ENCODE results near the gene ACER1.

DNA sequence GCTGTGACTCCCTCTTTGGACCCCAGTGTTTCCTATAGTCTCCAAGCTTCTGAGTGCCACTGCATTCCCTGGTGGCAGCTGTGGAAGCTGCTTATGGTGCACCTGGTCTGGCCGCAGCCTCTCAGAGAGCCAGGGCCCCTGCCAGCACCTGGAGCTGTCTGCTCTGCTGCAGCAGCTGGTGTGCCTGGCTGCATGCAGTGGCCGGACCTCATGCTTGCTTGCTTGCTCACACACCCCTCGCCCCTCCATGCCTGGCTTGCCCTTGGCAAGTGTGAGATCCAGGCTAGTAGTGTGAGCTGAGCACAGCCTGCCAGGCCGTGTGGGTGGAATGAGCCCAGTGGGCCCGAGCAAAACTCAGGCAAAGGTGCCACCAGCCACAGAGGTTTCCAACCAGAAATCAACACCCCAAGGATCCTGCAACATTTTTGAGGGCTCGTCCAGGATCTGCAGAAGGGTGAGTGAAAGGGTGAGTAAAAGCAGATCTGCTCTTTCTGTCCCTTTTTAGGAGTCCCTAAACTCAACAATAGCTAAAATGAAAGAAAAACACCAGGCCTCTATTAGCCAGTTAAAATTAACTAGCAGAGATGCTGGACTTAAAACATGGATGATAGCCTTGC, 46.0 kb downstream of the ACER1 start:
- TF ChIP-seq, protein P1, sequence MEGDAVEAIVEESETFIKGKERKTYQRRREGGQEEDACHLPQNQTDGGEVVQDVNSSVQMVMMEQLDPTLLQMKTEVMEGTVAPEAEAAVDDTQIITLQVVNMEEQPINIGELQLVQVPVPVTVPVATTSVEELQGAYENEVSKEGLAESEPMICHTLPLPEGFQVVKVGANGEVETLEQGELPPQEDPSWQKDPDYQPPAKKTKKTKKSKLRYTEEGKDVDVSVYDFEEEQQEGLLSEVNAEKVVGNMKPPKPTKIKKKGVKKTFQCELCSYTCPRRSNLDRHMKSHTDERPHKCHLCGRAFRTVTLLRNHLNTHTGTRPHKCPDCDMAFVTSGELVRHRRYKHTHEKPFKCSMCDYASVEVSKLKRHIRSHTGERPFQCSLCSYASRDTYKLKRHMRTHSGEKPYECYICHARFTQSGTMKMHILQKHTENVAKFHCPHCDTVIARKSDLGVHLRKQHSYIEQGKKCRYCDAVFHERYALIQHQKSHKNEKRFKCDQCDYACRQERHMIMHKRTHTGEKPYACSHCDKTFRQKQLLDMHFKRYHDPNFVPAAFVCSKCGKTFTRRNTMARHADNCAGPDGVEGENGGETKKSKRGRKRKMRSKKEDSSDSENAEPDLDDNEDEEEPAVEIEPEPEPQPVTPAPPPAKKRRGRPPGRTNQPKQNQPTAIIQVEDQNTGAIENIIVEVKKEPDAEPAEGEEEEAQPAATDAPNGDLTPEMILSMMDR (IDR thresholded peaks at IDR 0.05): no peak
- no peak for TF ChIP-seq POLR2A (IDR thresholded peaks at IDR 0.05)

All from lower leg skin (tissue), 3 donors.